Measurements from ENCODE around the gene NCBP2L. TPM values are rescaled to one million over a fixed set of nuclear protein-coding genes. Genes with fewer than 3 reads are reported as not detected.

NCBP2L gene
- total RNA-seq, 3 donors from 2014 or later (not counting 1 experiment from before 2014, with no cell fraction given), result 0.18 TPM; not detected in 2

DNA sequence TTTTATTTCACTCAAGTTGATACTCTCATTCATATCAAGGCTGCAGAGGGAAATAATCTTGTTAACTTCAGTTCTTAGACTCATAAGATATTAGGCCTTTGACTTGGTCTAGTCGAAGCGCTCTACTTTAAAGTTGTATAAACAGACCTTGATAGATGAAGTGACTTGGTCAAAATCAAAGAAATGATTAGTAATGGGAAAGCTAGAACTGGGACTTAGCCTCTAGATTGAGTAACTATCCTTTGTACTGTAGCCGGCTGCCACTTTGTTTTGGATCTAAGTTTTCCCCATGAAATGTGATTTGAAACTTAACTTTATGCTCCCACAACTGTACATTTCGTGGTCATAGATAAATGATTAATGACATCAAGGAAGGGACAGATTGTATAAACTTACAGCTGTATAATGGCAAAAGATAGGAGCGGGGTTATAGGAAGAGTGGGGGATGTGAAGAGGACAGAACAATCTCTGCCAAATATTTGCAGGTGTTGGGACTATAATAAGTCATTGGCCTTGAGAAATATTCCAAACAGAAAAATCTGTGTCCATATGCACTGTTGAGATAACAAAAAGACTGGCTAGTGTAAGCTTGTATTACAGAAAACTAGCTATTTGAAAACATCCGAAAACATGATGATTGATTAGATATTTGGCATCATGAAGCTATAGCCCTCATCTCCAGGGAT, 65.3 kb downstream of the NCBP2L start:
- intact Hi-C loops (cut with micrococcal nuclease), result no loop called here
- no peak overlapping the region for H3K27ac ChIP-seq (ENCODE audit: low read length)
- ATAC-seq (no peak), DNase-seq (no peak)
- Mint-ChIP-seq H3K9me3 (no peaks in the 10 kb centered on the region), H3K4me3 (no peak overlapping the region), H3K4me1 (no peaks in the 10 kb centered on the region), H3K36me3 (no peaks in the 10 kb centered on the region), H3K27ac (no peak overlapping the region), H3K27me3 (ENCODE audit: low read depth in 2 of 2) (peaks cover 8 to 16% of the 10 kb centered on the region in 2 donors)
- H3K4me1 ChIP-seq (ENCODE audit: control insufficient read depth, insufficient read depth, low read length), result no peaks in the 10 kb centered on the region
- TF ChIP-seq CTCF (IDR thresholded peaks at IDR 0.05), result no peak
- H3K27me3 ChIP-seq (ENCODE audit: control insufficient read depth, insufficient read depth, low read length), result no peaks in the 10 kb centered on the region
- no peaks in the 10 kb centered on the region for H3K9me3 ChIP-seq (ENCODE audit: control insufficient read depth, insufficient read depth, low read length)
- WGBS (ENCODE audit: insufficient coverage), result 100% methylated on average over 4 of the region's 6 CpGs
- H3K4me3 ChIP-seq (ENCODE audit: low read length), result no peak overlapping the region
- H3K36me3 ChIP-seq (ENCODE audit: control insufficient read depth, insufficient read depth, low read length), result no peaks in the 10 kb centered on the region

Other genes with a start within 250 kb of the NCBP2L start
- 10 to 100 TPM; 43.7 to 51.5 (median 49.3) TPM for gene PRPS1, start 149.2 kb upstream of the NCBP2L start, total RNA-seq
- gene TSC22D3, start 1.9 kb upstream of the NCBP2L start, total RNA-seq, result 1,000 to 10,000 TPM in 2 of 3 donors, 100 to 1,000 TPM in 1; 895 to 1,800 (median 1,053) TPM
- gene MID2, start 48.1 kb downstream of the NCBP2L start, total RNA-seq, result 1 to 10 TPM; 1.4 to 6.0 (median 2.3) TPM
- gene TEX13B, start 204.6 kb downstream of the NCBP2L start, total RNA-seq, result not detected